ENCODE data around the gene SEC24C.

The SEC24C gene

GRCh38 chr10:73814896-73815718, 70.9 kb downstream of the SEC24C start:
- no peak for TF ChIP-seq GABPA (IDR thresholded peaks at IDR 0.05; ENCODE audit: low read depth)
- no peak for TF ChIP-seq SPI1 (IDR thresholded peaks at IDR 0.05; ENCODE audit: borderline replicate concordance, low read depth)
- TF ChIP-seq REST (IDR thresholded peaks at IDR 0.05; ENCODE audit: insufficient replicate concordance, low read depth), result no peak
- TF ChIP-seq POLR2AphosphoS5 (IDR thresholded peaks at IDR 0.05; ENCODE audit: low read depth), result no peak
- TF ChIP-seq CTCF (IDR thresholded peaks at IDR 0.05; ENCODE audit: insufficient read depth, low read length), result no peak
- Histone ChIP-seq H3K4me3 (replicated peaks; ENCODE audit: insufficient read depth, low read length) (no peak overlapping the region), H3K27me3 (ENCODE audit: insufficient read depth, poor library complexity, severe bottlenecking) (no peaks in the 10 kb centered on the region), H3K27ac (replicated peaks) (peak overlapping the region; percentile 19; the same call in 1 of the 2 replicates)
- DNase-seq (ENCODE audit: low read depth in 1 of 2, low spot score in 1 of 2), result no peak

- peak overlapping the region; percentile 19; the same call in 1 of the 2 replicates for H3K27ac ChIP-seq (replicated peaks)
- no peak for DNase-seq (ENCODE audit: low read depth in 1 of 2, low spot score in 1 of 2)
- no peak for TF ChIP-seq POLR2AphosphoS5 (IDR thresholded peaks at IDR 0.05; ENCODE audit: low read depth)
- TF ChIP-seq CTCF (IDR thresholded peaks at IDR 0.05; ENCODE audit: insufficient read depth, low read length), result no peak
- no peak for TF ChIP-seq SPI1 (IDR thresholded peaks at IDR 0.05; ENCODE audit: borderline replicate concordance, low read depth)
- TF ChIP-seq GABPA (IDR thresholded peaks at IDR 0.05; ENCODE audit: low read depth), result no peak
- TF ChIP-seq REST (IDR thresholded peaks at IDR 0.05; ENCODE audit: insufficient replicate concordance, low read depth), result no peak
- H3K4me3 ChIP-seq (replicated peaks; ENCODE audit: insufficient read depth, low read length), result no peak overlapping the region
- H3K27me3 ChIP-seq (ENCODE audit: insufficient read depth, poor library complexity, severe bottlenecking), result no peaks in the 10 kb centered on the region
Measured at GRCh38 chr10:73815719-73816030, 71.5 kb downstream of the SEC24C start.

- Histone ChIP-seq H3K27me3 (ENCODE audit: insufficient read depth, poor library complexity, severe bottlenecking) (no peaks in the 10 kb centered on the region), H3K4me3 (replicated peaks; ENCODE audit: insufficient read depth, low read length) (no peak overlapping the region), H3K27ac (replicated peaks) (peak overlapping the region; percentile 63)
- TF ChIP-seq GABPA (IDR thresholded peaks at IDR 0.05; ENCODE audit: low read depth) (no peak), POLR2AphosphoS5 (IDR thresholded peaks at IDR 0.05; ENCODE audit: low read depth) (no peak), SPI1 (IDR thresholded peaks at IDR 0.05; ENCODE audit: borderline replicate concordance, low read depth) (no peak), CTCF (IDR thresholded peaks at IDR 0.05; ENCODE audit: insufficient read depth, low read length) (no peak), REST (IDR thresholded peaks at IDR 0.05; ENCODE audit: insufficient replicate concordance, low read depth) (no peak)
- peak in 1 of 2 experiments; percentile 20 for DNase-seq (ENCODE audit: low read depth in 1 of 2, low spot score in 1 of 2)
Measured at GRCh38 chr10:73816917-73817729, 73.0 kb downstream of the SEC24C start.

Measured in HL-60 (cell line).